Endothelial cell of umbilical vein (primary cell): ENCODE data around the gene VSIG10L. TPM values are rescaled to one million over a fixed set of nuclear protein-coding genes. Genes with fewer than 3 reads are reported as not detected.

Source experiments
- BruUV-seq: library from RNA; stranded (reverse); fragments of 400-500 nt; replicated peaks from 2 replicates; lab custom pipeline; 2021; lab: Mats Ljungman, UMichigan
- CTCF ChIA-PET: fragments of 300-600, 350-600 bp; sonication (Branson Sonifier 250); formaldehyde crosslinking; loops from one replicate; lab custom pipeline; 2021; ENCODE audit warnings: antibody characterized with exemption, inconsistent platforms; lab: Charles Lee
- POLR2A ChIA-PET: fragments of 300-600, 350-600 bp; sonication (Branson Sonifier 250); formaldehyde crosslinking; loops from one replicate; lab custom pipeline; 2021; ENCODE audit warnings: antibody characterized with exemption, inconsistent platforms; lab: Charles Lee
- DNase-seq: peaks from one replicate; pipeline ENCODE4 v3.0.0-alpha.2; 2011; ENCODE audit warnings: low read depth, low spot score
- FAIRE-seq: peaks from 2 replicates; lab custom pipeline; 2011; peaks lifted over from hg19 to GRCh38; lab: Jason Lieb, UNC
- H2AFZ ChIP-seq: 2 replicates; pipeline ENCODE4 v1.6.0; 2012; ENCODE audit warnings: low read depth, low read length, control low read depth, inconsistent platforms
- H3K27ac ChIP-seq: 2 replicates; pipeline ENCODE4 v1.5.1; 2011; ENCODE audit warnings: low read depth, mild to moderate bottlenecking, control low read depth, low read length, moderate library complexity; ENCODE audit not compliant: insufficient read depth
- H3K27me3 ChIP-seq, 2 experiments: 2 replicates each; pipeline versions ENCODE4 v1.6.0 to v1.6.1; 2011; ENCODE audit warnings: low read length in 2 of 2, mixed read lengths in 1 of 2; ENCODE audit not compliant: control insufficient read depth in 2 of 2, insufficient read depth in 2 of 2
- H3K36me3 ChIP-seq, 2 experiments: 2 replicates in 1 of 2; 3 replicates in 1 of 2; pipeline ENCODE4 v1.5.1; 2011; ENCODE audit warnings: low read length in 2 of 2, mild to moderate bottlenecking in 1 of 2, moderate library complexity in 1 of 2; ENCODE audit not compliant: control insufficient read depth in 2 of 2, insufficient read depth in 2 of 2; ENCODE audit errors: extremely low read depth in 1 of 2
- H3K4me1 ChIP-seq: 3 replicates; pipeline ENCODE4 v1.5.1; 2011; ENCODE audit warnings: mild to moderate bottlenecking, low read length; ENCODE audit not compliant: control insufficient read depth, insufficient read depth; ENCODE audit errors: extremely low read depth
- H3K4me2 ChIP-seq: 2 replicates; pipeline ENCODE4 v1.6.1; 2011; ENCODE audit warnings: low read length, control low read depth, mixed read lengths; ENCODE audit not compliant: insufficient read depth
- H3K4me3 ChIP-seq, 3 experiments: fragments of 200-600 bp in 1 of 3; sonication (generic), shearing (Covaris generic) in 1 of 3; replicated peaks in 1 of 3; 2 replicates each; pipeline ENCODE4 v1.5.1; 2011 to 2016; ENCODE audit warnings: control low read depth in 3 of 3, low read length in 3 of 3, mild to moderate bottlenecking in 2 of 3, inconsistent platforms in 1 of 3, low read depth in 1 of 3, moderate library complexity in 1 of 3; ENCODE audit not compliant: insufficient read depth in 1 of 3
- H3K79me2 ChIP-seq: 2 replicates; pipeline ENCODE4 v1.6.0; 2012; ENCODE audit warnings: low read length, inconsistent platforms; ENCODE audit not compliant: control insufficient read depth, insufficient read depth
- H3K9ac ChIP-seq: replicated peaks from 2 replicates; pipeline ENCODE3; 2011; ENCODE audit warnings: low read length, control low read depth; ENCODE audit not compliant: insufficient read depth; ENCODE audit errors: extremely low read depth
- H3K9me1 ChIP-seq: replicated peaks from 3 replicates; pipeline ENCODE4 v1.6.0; 2011; ENCODE audit warnings: mild to moderate bottlenecking, low read length; ENCODE audit not compliant: control insufficient read depth, insufficient read depth; ENCODE audit errors: extremely low read depth
- H3K9me3 ChIP-seq: replicated peaks from 2 replicates; pipeline ENCODE4 v1.5.1; 2012; ENCODE audit warnings: low read length, inconsistent platforms; ENCODE audit not compliant: control insufficient read depth, insufficient read depth
- H4K20me1 ChIP-seq: replicated peaks from 2 replicates; pipeline ENCODE3; 2011; ENCODE audit warnings: mild to moderate bottlenecking, low read length; ENCODE audit not compliant: control insufficient read depth, insufficient read depth; ENCODE audit errors: extremely low read depth
- CTCF ChIP-seq, 2 donors: IDR thresholded peaks; 1 replicate in 1 of 2; 2 replicates in 1 of 2; pipeline ENCODE4 v1.5.1; 2011; ENCODE audit warnings: low read length in 2 of 2, mild to moderate bottlenecking in 2 of 2, moderate library complexity in 2 of 2, control low read depth in 1 of 2, inconsistent platforms in 1 of 2, low read depth in 1 of 2; ENCODE audit not compliant: insufficient read depth in 1 of 2; ENCODE audit errors: extremely low read depth in 1 of 2
- EZH2 ChIP-seq: IDR thresholded peaks from 2 replicates; pipeline ENCODE4 v1.6.1; 2012; ENCODE audit warnings: borderline replicate concordance, low read depth, mild to moderate bottlenecking, moderate library complexity, low read length, inconsistent platforms; ENCODE audit not compliant: severe bottlenecking
- FOS ChIP-seq: IDR thresholded peaks from 2 replicates; pipeline ENCODE4 v1.6.1; 2011; ENCODE audit warnings: mild to moderate bottlenecking, low read length, moderate library complexity, borderline replicate concordance; ENCODE audit not compliant: insufficient read depth
- GATA2 ChIP-seq: IDR thresholded peaks from 2 replicates; pipeline ENCODE4 v1.7.0; 2011; ENCODE audit warnings: low read depth, mild to moderate bottlenecking, moderate library complexity, mixed read lengths, low read length; ENCODE audit not compliant: insufficient read length, insufficient read depth
- JUN ChIP-seq: IDR thresholded peaks from 2 replicates; pipeline ENCODE4 v1.6.1; 2011; ENCODE audit warnings: borderline replicate concordance, low read depth; ENCODE audit not compliant: insufficient read length, insufficient read depth
- MAX ChIP-seq: IDR thresholded peaks from 2 replicates; pipeline ENCODE4 v1.6.1; 2011; ENCODE audit not compliant: insufficient read depth, insufficient read length
- MYC ChIP-seq: IDR thresholded peaks from one replicate; pipeline ENCODE4 v1.6.1; 2011; ENCODE audit warnings: mild to moderate bottlenecking, low read depth, low read length
- POLR2A ChIP-seq: IDR thresholded peaks from 2 replicates; pipeline ENCODE4 v1.6.1; 2012; ENCODE audit warnings: low read depth, mild to moderate bottlenecking, control low read depth, low read length
- POLR2AphosphoS5 ChIP-seq: IDR thresholded peaks from 2 replicates; pipeline ENCODE4 v1.6.1; 2012; ENCODE audit warnings: low read depth, mild to moderate bottlenecking, control low read depth, low read length, moderate library complexity; ENCODE audit not compliant: insufficient read depth
- dilution Hi-C: fragments of 300-500 bp; cut with MboI; formaldehyde crosslinking; loops from one replicate; pipeline ENCODE4 v1.15.0; 2019; ENCODE audit warnings: low sequenced_read_pairs; ENCODE audit not compliant: extremely low pct_ligation_motif_present
- intact Hi-C: fragments of 100-400 bp; cut with micrococcal nuclease; formaldehyde crosslinking; loops from one replicate; pipeline ENCODE4 v1.10.0; 2022
- polyA plus RNA-seq, 4 experiments: library from polyadenylated mRNA; depleted of rRNA in 3 of 4; stranded (reverse) in 3 of 4; unstranded in 1 of 4; fragments of >200 nt; gene quantifications; 2 replicates each; pipeline versions ENCODE4 v1.2.1 to v1.2.3, GENCODE V29; 2011 to 2012; ENCODE audit warnings: missing spikeins in 1 of 4
- total RNA-seq: library from RNA; stranded (reverse); gene quantifications from 2 replicates; pipeline ENCODE4 v1.2.3, GENCODE V29; 2021

VSIG10L gene
- total and polyA plus RNA-seq, 2 donors (not counting 3 experiments of a cell fraction or from before 2014, with no cell fraction given), result 0.62 to 0.77 TPM

- Histone ChIP-seq H3K4me2 (no peak overlapping the region), H3K36me3 (no peaks in the 10 kb centered on the region), H3K27ac (no peak overlapping the region), H3K4me3 (no peak overlapping the region), H3K9ac (no peak overlapping the region), H3K79me2 (no peaks in the 10 kb centered on the region), H3K9me1 (no peaks in the 10 kb centered on the region), H2AFZ (no peak overlapping the region), H4K20me1 (no peaks in the 10 kb centered on the region), H3K4me1 (peaks cover 7% of the 10 kb centered on the region), H3K9me3 (no peaks in the 10 kb centered on the region), H3K27me3 (no peaks in the 10 kb centered on the region)
- intact Hi-C loops (no loop called here), dilution Hi-C loops (no loop called here)
- DNase-seq, result no peak
- CTCF ChIA-PET, result interaction anchor here (1.3 to 2.2 kb wide), 2 partner anchors 18 to 20 kb away, joined by 6 to 11 read pairs; partner anchors contain the start of gene VSIG10L
- FAIRE-seq, result no peak
- TF ChIP-seq JUN, result no peak
- TF ChIP-seq POLR2A, result no peak
- no peak for TF ChIP-seq POLR2AphosphoS5
- TF ChIP-seq CTCF (IDR thresholded peaks at IDR 0.05; ENCODE audit: extremely low read depth in 1 of 2, insufficient read depth in 1 of 2, low read depth in 1 of 2, low read length in 2 of 2), result no peak
- TF ChIP-seq EZH2, result no peak
- no TSS peak for BruUV-seq
- POLR2A ChIA-PET, result no interaction called here
Observed at GRCh38 chr19:51359294-51359693, 17.4 kb upstream of the VSIG10L start.

GRCh38 chr19:51357952-51358351 lies 16.0 kb upstream of the VSIG10L start:
- no peak overlapping the region for H2AFZ ChIP-seq
- H3K27me3 ChIP-seq, result no peaks in the 10 kb centered on the region
- peaks cover 4% of the 10 kb centered on the region for H3K4me1 ChIP-seq
- no peak for DNase-seq
- ChIA-PET CTCF (interaction anchor here (1.3 kb wide), 1 partner anchor 10 kb away, joined by 4 read pairs; no protein-coding TSS in a partner anchor), POLR2A (no interaction called here)
- H3K79me2 ChIP-seq, result no peaks in the 10 kb centered on the region
- no peaks in the 10 kb centered on the region for H3K9me3 ChIP-seq
- FAIRE-seq, result no peak
- H3K27ac ChIP-seq, result no peak overlapping the region
- dilution Hi-C loops (no loop called here), intact Hi-C loops (no loop called here)
- H4K20me1 ChIP-seq, result no peaks in the 10 kb centered on the region
- BruUV-seq, result no TSS peak
- TF ChIP-seq MYC (no peak), POLR2A (no peak), CTCF (IDR thresholded peaks at IDR 0.05; ENCODE audit: extremely low read depth in 1 of 2, insufficient read depth in 1 of 2, low read depth in 1 of 2, low read length in 2 of 2) (no peak), POLR2AphosphoS5 (no peak), JUN (no peak), FOS (no peak), MAX (no peak), EZH2 (no peak), GATA2 (no peak)
- H3K4me3 ChIP-seq, result no peak overlapping the region
- H3K4me2 ChIP-seq, result no peak overlapping the region
- H3K9me1 ChIP-seq, result no peaks in the 10 kb centered on the region
- no peaks in the 10 kb centered on the region for H3K36me3 ChIP-seq
- H3K9ac ChIP-seq, result no peak overlapping the region
